NT2/D1 (cell line): Measurements from ENCODE around the gene BHMT.

ENCODE experiments used
- YY1 ChIP-seq: IDR thresholded peaks from 2 replicates; pipeline ENCODE4 v1.6.1; 2011; ENCODE audit not compliant: insufficient read length, insufficient read depth
- ZNF274 ChIP-seq: IDR thresholded peaks from 2 replicates; pipeline ENCODE4 v1.6.1; 2011; ENCODE audit warnings: mild to moderate bottlenecking, low read depth, low read length

DNA sequence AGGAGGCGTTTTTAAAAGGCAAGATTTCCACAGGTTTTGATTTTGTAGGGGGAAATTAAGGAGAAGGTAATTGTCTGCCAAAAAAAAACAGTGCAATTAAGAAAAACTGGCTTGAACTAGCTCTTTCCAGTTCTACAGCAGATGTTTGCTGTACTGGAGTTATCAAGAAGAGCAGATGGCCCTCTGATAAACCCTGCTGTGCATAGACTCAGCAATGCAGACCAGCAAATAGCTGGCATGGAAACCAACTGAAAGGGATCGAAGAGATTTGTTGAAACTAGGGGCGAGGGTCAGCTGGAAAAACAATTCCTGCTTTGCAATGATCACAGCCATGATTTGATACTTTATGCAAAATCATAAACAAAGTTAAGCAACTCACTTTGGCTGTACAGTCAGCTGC is 17.8 kb upstream of the BHMT start:
- no peak for TF ChIP-seq ZNF274
- no peak for TF ChIP-seq YY1
